CD14-positive monocyte (primary cell): ENCODE results near the gene HMBS. TPM values are rescaled to one million over a fixed set of nuclear protein-coding genes. Genes with fewer than 3 reads are reported as not detected.

Experiments
- DNase-seq, 3 donors: peaks; one replicate each; pipeline ENCODE4 v3.0.0-alpha.2; 2011 to 2022
- H2AFZ ChIP-seq: 2 replicates; pipeline ENCODE4 v1.6.0; 2012; ENCODE audit warnings: mild to moderate bottlenecking, low read depth, low read length, inconsistent platforms; ENCODE audit not compliant: insufficient read depth, poor library complexity, severe bottlenecking
- H3K27ac ChIP-seq, 2 donors: 1 replicate in 1 of 2; 2 replicates in 1 of 2; pipeline ENCODE4 v1.5.1; 2012 to 2013; ENCODE audit warnings: low read length in 2 of 2, control low read depth in 1 of 2, inconsistent platforms in 1 of 2, low read depth in 1 of 2, mild to moderate bottlenecking in 1 of 2
- H3K27me3 ChIP-seq, 2 donors: one replicate each; pipeline versions ENCODE4 v1.6.0 to v1.6.1; 2011 to 2013; ENCODE audit warnings: low read length in 2 of 2; ENCODE audit not compliant: control insufficient read depth in 2 of 2, insufficient read depth in 2 of 2
- H3K36me3 ChIP-seq, 2 donors: replicated peaks in 1 of 2; 1 replicate in 1 of 2; 2 replicates in 1 of 2; pipeline versions ENCODE4 v1.5.1 to v1.6.1; 2012 to 2013; ENCODE audit warnings: low read length in 2 of 2, control low read depth in 1 of 2, inconsistent platforms in 1 of 2, mild to moderate bottlenecking in 1 of 2; ENCODE audit not compliant: insufficient read depth in 2 of 2, control insufficient read depth in 1 of 2
- H3K4me1 ChIP-seq, 2 donors: 1 replicate in 1 of 2; 2 replicates in 1 of 2; pipeline versions ENCODE4 v1.5.1 to v1.6.1; 2012 to 2013; ENCODE audit warnings: low read length in 2 of 2, control low read depth in 1 of 2, inconsistent platforms in 1 of 2, mild to moderate bottlenecking in 1 of 2, moderate library complexity in 1 of 2; ENCODE audit not compliant: insufficient read depth in 2 of 2, control insufficient read depth in 1 of 2
- H3K4me2 ChIP-seq: replicated peaks from 2 replicates; pipeline ENCODE3; 2012; ENCODE audit warnings: low read length, moderate library complexity, mild to moderate bottlenecking; ENCODE audit not compliant: poor library complexity, severe bottlenecking; ENCODE audit errors: extremely low read depth
- H3K4me3 ChIP-seq, 3 experiments: fragments of 200-600 bp in 1 of 3; sonication (generic) in 1 of 3; replicated peaks in 1 of 3; 1 replicate in 2 of 3; 2 replicates in 1 of 3; pipeline ENCODE4 v1.5.1; 2011 to 2013; ENCODE audit warnings: low read length in 3 of 3, mild to moderate bottlenecking in 3 of 3, control low read depth in 2 of 3, low read depth in 2 of 3, inconsistent platforms in 1 of 3, moderate library complexity in 1 of 3
- H3K79me2 ChIP-seq: 2 replicates; pipeline ENCODE4 v1.6.0; 2012; ENCODE audit warnings: mild to moderate bottlenecking, control low read depth, inconsistent platforms, low read length, moderate library complexity; ENCODE audit not compliant: insufficient read depth
- H3K9ac ChIP-seq: 2 replicates; pipeline ENCODE4 v1.6.0; 2017; ENCODE audit warnings: low read length, mild to moderate bottlenecking; ENCODE audit not compliant: insufficient read depth, poor library complexity, severe bottlenecking
- H3K9me3 ChIP-seq, 2 donors: replicated peaks in 1 of 2; 1 replicate in 1 of 2; 2 replicates in 1 of 2; pipeline versions ENCODE4 v1.5.1 to v1.6.1; 2012 to 2013; ENCODE audit warnings: low read length in 2 of 2, control low read depth in 1 of 2; ENCODE audit not compliant: control insufficient read depth in 1 of 2, insufficient read depth in 1 of 2
- H4K20me1 ChIP-seq: 2 replicates; pipeline ENCODE4 v1.6.0; 2012; ENCODE audit warnings: mild to moderate bottlenecking, low read length, control low read depth, moderate library complexity; ENCODE audit not compliant: insufficient read depth
- H3K27ac Mint-ChIP-seq, 7 donors: one replicate each; pipeline ENCODE4 v1.8.0; 2020; ENCODE audit warnings: mild to moderate bottlenecking in 7 of 7, mixed read lengths in 7 of 7, moderate library complexity in 6 of 7, inconsistent platforms in 2 of 7
- H3K27me3 Mint-ChIP-seq, 3 donors: one replicate each; pipeline ENCODE4 v1.8.0; 2021 to 2022; ENCODE audit warnings: low read depth in 3 of 3, mild to moderate bottlenecking in 3 of 3, mixed read lengths in 3 of 3, moderate library complexity in 3 of 3, inconsistent platforms in 1 of 3
- H3K36me3 Mint-ChIP-seq, 2 donors: one replicate each; pipeline ENCODE4 v1.8.0; 2020; ENCODE audit warnings: mixed read lengths in 2 of 2, inconsistent platforms in 1 of 2, mild to moderate bottlenecking in 1 of 2
- H3K4me1 Mint-ChIP-seq: one replicate; pipeline ENCODE4 v1.8.0; 2020; ENCODE audit warnings: mild to moderate bottlenecking, mixed read lengths
- H3K4me3 Mint-ChIP-seq, 2 donors: one replicate each; pipeline ENCODE4 v1.8.0; 2020; ENCODE audit warnings: mild to moderate bottlenecking in 2 of 2, mixed read lengths in 2 of 2, moderate library complexity in 1 of 2
- H3K9me3 Mint-ChIP-seq, 7 donors: one replicate each; pipeline ENCODE4 v1.8.0; 2020 to 2022; ENCODE audit warnings: mixed read lengths in 7 of 7, mild to moderate bottlenecking in 6 of 7, moderate library complexity in 6 of 7, inconsistent platforms in 2 of 7
- WGBS: methylation state at CpG from one replicate; pipeline ENCODE4 v1.1.5; 2013; ENCODE audit warnings: missing lambda C conversion rate; ENCODE audit not compliant: insufficient coverage; 5-methylcytosine and 5-hydroxymethylcytosine counted together
- intact Hi-C, 2 donors: fragments of 100-400 bp; cut with micrococcal nuclease; formaldehyde crosslinking; loops; one replicate each; pipeline versions ENCODE4 v1.15.0 to v1.15.1; 2023
- polyA plus RNA-seq, 3 donors: library from polyadenylated mRNA; depleted of rRNA in 1 of 3; unstranded in 2 of 3; stranded (reverse) in 1 of 3; fragments of 300-500 nt in 2 of 3; fragments of >200 nt in 1 of 3; fragmentation: Illumina TruSeq in 2 of 3; gene quantifications; 1 replicate in 2 of 3; 2 replicates in 1 of 3; pipeline ENCODE4 v1.2.3, GENCODE V29; 2012 to 2021
- TF ChIP-seq, protein P1 (sequence below): fragments of 200-600 bp; IDR thresholded peaks from one replicate; pipeline ENCODE4 v1.8.0; 2022; ENCODE audit warnings: antibody characterized with exemption, mild to moderate bottlenecking

Gene HMBS
- polyA plus RNA-seq, 3 donors = 21.1 to 26.4 (median 25.2) TPM

GRCh38 chr11:119065369-119065768 is 19.3 kb upstream of the HMBS start:
- H3K4me1 Mint-ChIP-seq = peaks cover 33% of the 10 kb centered on the region
- no peaks in the 10 kb centered on the region for H4K20me1 ChIP-seq
- H3K36me3 Mint-ChIP-seq = peaks cover 20 to 31% of the 10 kb centered on the region in 2 donors
- no peak overlapping the region for H3K9ac ChIP-seq
- H3K36me3 ChIP-seq = peaks cover 4 to 16% of the 10 kb centered on the region in 2 donors
- intact Hi-C loops = loop anchor here (5.0 kb wide), 2 partner anchors 37 to 48 kb away; partner anchors contain the start of genes DPAGT1 (in 2 of the 2), RPS25 (in 1 of the 2) and TRAPPC4 (in 1 of the 2)
- no peak overlapping the region for H3K4me2 ChIP-seq
- no peak overlapping the region for H3K4me3 Mint-ChIP-seq
- no peak overlapping the region for H3K4me3 ChIP-seq
- no peak overlapping the region for H2AFZ ChIP-seq
- WGBS = 87% methylated on average over 3 of the region's 4 CpGs
- H3K27me3 Mint-ChIP-seq = peaks cover 0 to 2% (median 0%) of the 10 kb centered on the region in 3 donors
- TF ChIP-seq, protein P1, sequence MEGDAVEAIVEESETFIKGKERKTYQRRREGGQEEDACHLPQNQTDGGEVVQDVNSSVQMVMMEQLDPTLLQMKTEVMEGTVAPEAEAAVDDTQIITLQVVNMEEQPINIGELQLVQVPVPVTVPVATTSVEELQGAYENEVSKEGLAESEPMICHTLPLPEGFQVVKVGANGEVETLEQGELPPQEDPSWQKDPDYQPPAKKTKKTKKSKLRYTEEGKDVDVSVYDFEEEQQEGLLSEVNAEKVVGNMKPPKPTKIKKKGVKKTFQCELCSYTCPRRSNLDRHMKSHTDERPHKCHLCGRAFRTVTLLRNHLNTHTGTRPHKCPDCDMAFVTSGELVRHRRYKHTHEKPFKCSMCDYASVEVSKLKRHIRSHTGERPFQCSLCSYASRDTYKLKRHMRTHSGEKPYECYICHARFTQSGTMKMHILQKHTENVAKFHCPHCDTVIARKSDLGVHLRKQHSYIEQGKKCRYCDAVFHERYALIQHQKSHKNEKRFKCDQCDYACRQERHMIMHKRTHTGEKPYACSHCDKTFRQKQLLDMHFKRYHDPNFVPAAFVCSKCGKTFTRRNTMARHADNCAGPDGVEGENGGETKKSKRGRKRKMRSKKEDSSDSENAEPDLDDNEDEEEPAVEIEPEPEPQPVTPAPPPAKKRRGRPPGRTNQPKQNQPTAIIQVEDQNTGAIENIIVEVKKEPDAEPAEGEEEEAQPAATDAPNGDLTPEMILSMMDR = peak; percentile 51
- no peaks in the 10 kb centered on the region for H3K27me3 ChIP-seq
- H3K27ac Mint-ChIP-seq = peak overlapping the region in 3 of 7 donors; percentile 23 to 58 (median 23)
- peaks cover 29 to 37% of the 10 kb centered on the region in 2 donors for H3K4me1 ChIP-seq
- peaks cover 63% of the 10 kb centered on the region for H3K79me2 ChIP-seq
- no peaks in the 10 kb centered on the region for H3K9me3 ChIP-seq
- peak overlapping the region in 1 of 2 donors; percentile 23 for H3K27ac ChIP-seq
- DNase-seq = peak in 1 of 3 donors; percentile 27
- H3K9me3 Mint-ChIP-seq = peaks cover 0 to 3% (median 0%) of the 10 kb centered on the region in 7 donors

DNA sequence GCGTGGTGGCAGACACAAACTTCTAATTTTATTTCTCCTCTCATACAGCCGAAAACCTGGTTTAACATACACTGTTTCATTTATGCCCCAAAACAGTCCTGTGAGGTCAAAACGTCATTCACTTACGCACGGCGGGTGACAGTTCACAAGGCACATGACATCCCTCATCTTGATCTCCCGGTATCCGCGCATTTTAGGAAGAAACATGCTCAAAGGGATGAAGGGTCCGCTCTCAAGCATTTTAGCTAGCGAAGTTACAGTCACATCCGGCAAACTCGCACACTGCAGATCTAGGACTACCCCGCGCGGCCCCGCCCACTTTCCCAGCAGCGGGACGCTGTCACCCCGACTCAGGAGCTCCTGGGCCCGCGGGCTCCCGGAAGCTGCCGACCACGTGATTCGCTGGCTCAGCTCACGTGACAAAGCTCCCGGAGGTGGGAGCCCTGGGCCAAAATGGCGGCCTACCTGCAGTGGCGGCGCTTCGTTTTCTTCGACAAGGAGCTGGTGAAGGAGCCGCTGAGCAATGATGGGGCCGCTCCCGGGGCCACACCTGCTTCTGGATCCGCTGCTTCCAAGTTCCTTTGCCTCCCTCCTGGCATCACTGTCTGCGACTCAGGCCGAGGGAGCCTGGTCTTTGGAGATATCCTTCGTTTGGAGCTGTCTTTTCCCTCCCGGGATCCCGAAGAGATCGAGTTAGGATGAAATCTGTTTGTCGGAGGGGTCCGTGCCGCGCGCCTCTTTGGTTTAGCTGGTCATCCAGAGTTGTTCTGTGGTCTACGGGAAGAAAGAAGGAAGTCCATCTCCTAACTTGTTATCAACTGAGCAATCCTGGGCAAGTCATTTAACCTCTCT is 17.1 kb upstream of the HMBS start, which contains the start of gene VPS11:
TSS of gene VPS11 (plus strand) at position 448 of the 852 bp plus-strand sequence. CDS start at position 454, 6 bp downstream.
- Histone ChIP-seq H3K4me2 (peak within 1 kb of the TSS; percentile 87), H3K27me3 (no peaks in the 10 kb centered on the region), H4K20me1 (peaks cover 7% of the 10 kb centered on the region), H2AFZ (peak within 1 kb of the TSS; percentile 97), H3K4me3 (peak within 1 kb of the TSS; percentile 77 to 93 (median 89)), H3K36me3 (peaks cover 23 to 33% of the 10 kb centered on the region in 2 donors), H3K79me2 (peaks cover 82% of the 10 kb centered on the region), H3K27ac (peak within 1 kb of the TSS; percentile 91 to 96), H3K4me1 (peaks cover 29 to 37% of the 10 kb centered on the region in 2 donors), H3K9me3 (no peaks in the 10 kb centered on the region), H3K9ac (peak within 1 kb of the TSS; percentile 92)
- Mint-ChIP-seq H3K27ac (peak within 1 kb of the TSS; percentile 97 to 99 (median 98)), H3K4me3 (peak within 1 kb of the TSS; percentile 94 to 97), H3K36me3 (peaks cover 39% of the 10 kb centered on the region in 2 donors), H3K27me3 (peaks cover 0 to 3% (median 0%) of the 10 kb centered on the region in 3 donors), H3K9me3 (peaks cover 0 to 3% (median 0%) of the 10 kb centered on the region in 7 donors), H3K4me1 (peaks cover 33% of the 10 kb centered on the region)
- TF ChIP-seq, protein P1 = no peak
- under 1% methylated on average over 38 of the region's 49 CpGs for WGBS
- intact Hi-C loops = loop anchor here (2.0 to 5.0 kb wide), 3 partner anchors 17 to 50 kb away; partner anchors contain the start of genes DPAGT1 (in 2 of the 2), HMBS (in 1 of the 2), RPS25 (in 1 of the 2) and TRAPPC4 (in 1 of the 2)
- DNase-seq = peak; percentile 95 to 97 (median 96)
